ENCODE results near the gene JAM2. TPM values are rescaled to one million over a fixed set of nuclear protein-coding genes. Genes with fewer than 3 reads are reported as not detected.

The JAM2 gene
- total RNA-seq, 2 donors from 2014 or later = 0.48 to 1.7 TPM

- Histone ChIP-seq H3K27me3 (ENCODE audit: control insufficient read depth, insufficient read depth, low read length, poor library complexity, severe bottlenecking) (peaks cover 15% of the 10 kb centered on the region), H3K27ac (ENCODE audit: low read depth, low read length) (no peak overlapping the region)
- H3K27me3 Mint-ChIP-seq (ENCODE audit: insufficient read depth) = peaks cover 14% of the 10 kb centered on the region
Measured at GRCh38 chr21:25660233-25660632, 21.2 kb downstream of the JAM2 start.

GRCh38 chr21:25664491-25664931, 25.5 kb downstream of the JAM2 start:
- Mint-ChIP-seq H3K9me3 (no peaks in the 10 kb centered on the region), H3K27ac (no peak overlapping the region), H3K27me3 (ENCODE audit: insufficient read depth) (peaks cover 7% of the 10 kb centered on the region), H3K36me3 (ENCODE audit: low read depth) (no peaks in the 10 kb centered on the region), H3K4me3 (no peak overlapping the region), H3K4me1 (peaks cover 1% of the 10 kb centered on the region)
- Histone ChIP-seq H3K36me3 (ENCODE audit: control insufficient read depth, insufficient read depth, low read length) (no peaks in the 10 kb centered on the region), H3K4me3 (ENCODE audit: low read length) (no peak overlapping the region), H3K9me3 (ENCODE audit: control insufficient read depth, low read length) (no peaks in the 10 kb centered on the region), H3K27ac (ENCODE audit: low read depth, low read length) (no peak overlapping the region), H3K9ac (ENCODE audit: extremely low read depth, low read length, poor library complexity, severe bottlenecking) (no peak overlapping the region), H3K4me1 (ENCODE audit: control insufficient read depth, insufficient read depth, low read length) (no peaks in the 10 kb centered on the region), H3K27me3 (ENCODE audit: control insufficient read depth, insufficient read depth, low read length, poor library complexity, severe bottlenecking) (peaks cover 21% of the 10 kb centered on the region)
- DNase-seq = no peak
- 88 to 91% methylated on average over 4 of the region's 4 CpGs for WGBS, 2 experiments (ENCODE audit: insufficient coverage in 1 of 2, insufficient read length in 1 of 2)
- TF ChIP-seq CTCF (conservative IDR thresholded peaks at IDR 0.05) = no peak

More at GRCh38 chr21:25660233-25660632, 21.2 kb downstream of the JAM2 start:
- Mint-ChIP-seq H3K36me3 (ENCODE audit: low read depth) (no peaks in the 10 kb centered on the region), H3K4me3 (no peak overlapping the region), H3K4me1 (peaks cover 8% of the 10 kb centered on the region), H3K9me3 (no peaks in the 10 kb centered on the region), H3K27ac (no peak overlapping the region)
- no peak for DNase-seq
- Histone ChIP-seq H3K36me3 (ENCODE audit: control insufficient read depth, insufficient read depth, low read length) (no peaks in the 10 kb centered on the region), H3K9me3 (ENCODE audit: control insufficient read depth, low read length) (peaks cover 6% of the 10 kb centered on the region), H3K4me1 (ENCODE audit: control insufficient read depth, insufficient read depth, low read length) (peaks cover 6% of the 10 kb centered on the region), H3K4me3 (ENCODE audit: low read length) (no peak overlapping the region), H3K9ac (ENCODE audit: extremely low read depth, low read length, poor library complexity, severe bottlenecking) (no peak overlapping the region)
- no peak for TF ChIP-seq CTCF (conservative IDR thresholded peaks at IDR 0.05)
- 67% methylated on average over 1 of the region's 1 CpG; no CpG with 5 or more reads in 1 of the 2 experiments for WGBS, 2 experiments (ENCODE audit: insufficient coverage in 1 of 2, insufficient read length in 1 of 2)

GRCh38 chr21:25670726-25671125, 31.7 kb downstream of the JAM2 start:
- Mint-ChIP-seq H3K4me3 (no peak overlapping the region), H3K4me1 (no peaks in the 10 kb centered on the region), H3K9me3 (peaks cover 5% of the 10 kb centered on the region), H3K27ac (no peak overlapping the region), H3K36me3 (ENCODE audit: low read depth) (no peaks in the 10 kb centered on the region), H3K27me3 (ENCODE audit: insufficient read depth) (peaks cover 4% of the 10 kb centered on the region)
- Histone ChIP-seq H3K27me3 (ENCODE audit: control insufficient read depth, insufficient read depth, low read length, poor library complexity, severe bottlenecking) (peaks cover 22% of the 10 kb centered on the region), H3K4me3 (ENCODE audit: low read length) (no peak overlapping the region), H3K36me3 (ENCODE audit: control insufficient read depth, insufficient read depth, low read length) (no peaks in the 10 kb centered on the region), H3K27ac (ENCODE audit: low read depth, low read length) (no peak overlapping the region), H3K9me3 (ENCODE audit: control insufficient read depth, low read length) (no peaks in the 10 kb centered on the region), H3K9ac (ENCODE audit: extremely low read depth, low read length, poor library complexity, severe bottlenecking) (no peak overlapping the region), H3K4me1 (ENCODE audit: control insufficient read depth, insufficient read depth, low read length) (no peaks in the 10 kb centered on the region)
- TF ChIP-seq CTCF (conservative IDR thresholded peaks at IDR 0.05) = no peak
- DNase-seq = no peak

Data from endodermal cell (in vitro differentiated cells).